Measurements from ENCODE around the gene HRAS.

DNA sequence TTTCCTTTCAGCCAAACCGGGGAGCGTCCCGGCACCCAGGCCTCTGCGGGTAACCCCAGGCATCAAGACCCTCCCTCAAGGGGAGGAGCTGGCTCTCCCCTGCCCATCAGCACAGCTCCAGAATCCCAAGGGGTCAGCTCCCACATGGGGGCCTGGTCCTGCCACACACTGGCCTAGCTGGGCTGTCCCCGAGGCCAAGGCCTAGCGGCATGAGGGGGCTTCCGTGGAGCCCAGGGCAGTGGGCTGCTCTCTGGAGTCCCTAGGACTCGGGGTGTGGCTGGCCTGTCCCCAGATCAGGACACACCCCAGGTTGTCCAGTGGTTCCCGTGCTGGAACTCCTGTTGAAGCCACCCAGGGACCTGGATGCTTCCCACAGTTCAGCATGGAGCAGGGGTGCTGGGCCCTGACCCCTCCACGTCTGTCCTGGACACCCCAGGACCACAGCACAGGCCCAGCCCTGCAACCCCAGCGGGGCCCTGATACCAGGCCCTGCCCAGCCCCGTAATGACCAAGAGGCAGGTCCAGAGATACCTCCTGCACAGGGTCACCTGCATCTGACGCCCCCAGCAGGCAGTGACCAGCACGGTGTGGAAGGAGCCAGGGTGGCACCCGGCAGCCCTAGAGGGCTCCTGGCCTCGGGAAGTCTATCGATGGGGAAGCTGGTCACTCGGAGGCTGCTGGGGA lies 5.5 kb downstream of the HRAS start:
- no peak for TF ChIP-seq CTBP1 (IDR thresholded peaks at IDR 0.05; ENCODE audit: borderline replicate concordance)
- TF ChIP-seq SP1 (IDR thresholded peaks at IDR 0.05): no peak
- TF ChIP-seq HDGF (IDR thresholded peaks at IDR 0.05; ENCODE audit: borderline replicate concordance): no peak
- no peak for TF ChIP-seq FOXA1 (IDR thresholded peaks at IDR 0.05)
- no peak for TF ChIP-seq FOXM1 (IDR thresholded peaks at IDR 0.05; ENCODE audit: borderline replicate concordance)
- TF ChIP-seq PKNOX1 (IDR thresholded peaks at IDR 0.05): no peak
- TF ChIP-seq BHLHE40 (IDR thresholded peaks at IDR 0.05; ENCODE audit: borderline replicate concordance): no peak
- no peak for TF ChIP-seq L3MBTL2 (conservative IDR thresholded peaks at IDR 0.05)

Measured in HEK293T (cell line).